ENCODE results near the gene BCAN.

BCAN gene

GRCh38 chr1:156690675-156691036 lies 48.7 kb downstream of the BCAN start:
- H3K4me1 ChIP-seq = peaks cover 28% of the 10 kb centered on the region

DNA sequence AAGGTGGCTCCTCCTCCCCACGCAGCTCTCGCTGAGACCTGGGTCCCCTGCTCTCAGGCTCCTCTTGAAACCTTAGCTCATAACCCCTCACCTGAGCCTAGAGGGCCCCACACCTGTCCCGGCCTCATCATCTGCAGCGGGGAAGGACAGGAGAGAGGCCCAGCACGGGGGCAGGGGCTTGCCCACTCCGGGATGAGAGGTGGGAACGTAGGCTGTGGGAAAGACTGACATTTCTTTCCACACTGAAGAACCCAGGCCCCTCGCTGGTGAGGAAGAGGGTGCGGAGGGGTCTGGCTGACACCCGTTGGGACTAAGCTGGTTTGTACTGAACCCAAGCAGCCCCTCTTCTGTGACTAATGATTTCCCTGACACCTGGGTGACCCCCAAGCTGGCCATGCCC lies 49.3 kb downstream of the BCAN start:
- Histone ChIP-seq H3K36me3 (replicated peaks) (no peaks in the 10 kb centered on the region), H3K9me3 (no peaks in the 10 kb centered on the region), H3K27me3 (ENCODE audit: low read depth) (no peaks in the 10 kb centered on the region), H3K4me3 (no peak overlapping the region), H3K4me1 (peaks cover 28% of the 10 kb centered on the region)
- DNase-seq (ENCODE audit: low spot score in 2 of 2) = peak in 1 of 2 experiments; percentile 2
- in situ Hi-C loops (cut with MboI; ENCODE audit: low sequenced_read_pairs) = no loop called here

More at GRCh38 chr1:156690675-156691036, 48.7 kb downstream of the BCAN start:
- Histone ChIP-seq H3K4me3 (no peak overlapping the region), H3K27me3 (ENCODE audit: low read depth) (no peaks in the 10 kb centered on the region), H3K36me3 (replicated peaks) (no peaks in the 10 kb centered on the region), H3K9me3 (no peaks in the 10 kb centered on the region)
- DNase-seq (ENCODE audit: low spot score in 2 of 2) = peak in 1 of 2 experiments; percentile 2
- in situ Hi-C loops (cut with MboI; ENCODE audit: low sequenced_read_pairs) = no loop called here

GRCh38 chr1:156691665-156692440 lies 49.9 kb downstream of the BCAN start:
- DNase-seq (ENCODE audit: low spot score in 2 of 2) = peak in 1 of 2 experiments; percentile 2
- in situ Hi-C loops (cut with MboI; ENCODE audit: low sequenced_read_pairs) = no loop called here
- no peaks in the 10 kb centered on the region for H3K36me3 ChIP-seq (replicated peaks)
- H3K9me3 ChIP-seq = no peaks in the 10 kb centered on the region
- H3K4me3 ChIP-seq = no peak overlapping the region
- H3K27me3 ChIP-seq (ENCODE audit: low read depth) = no peaks in the 10 kb centered on the region
- peaks cover 28% of the 10 kb centered on the region for H3K4me1 ChIP-seq

DNA sequence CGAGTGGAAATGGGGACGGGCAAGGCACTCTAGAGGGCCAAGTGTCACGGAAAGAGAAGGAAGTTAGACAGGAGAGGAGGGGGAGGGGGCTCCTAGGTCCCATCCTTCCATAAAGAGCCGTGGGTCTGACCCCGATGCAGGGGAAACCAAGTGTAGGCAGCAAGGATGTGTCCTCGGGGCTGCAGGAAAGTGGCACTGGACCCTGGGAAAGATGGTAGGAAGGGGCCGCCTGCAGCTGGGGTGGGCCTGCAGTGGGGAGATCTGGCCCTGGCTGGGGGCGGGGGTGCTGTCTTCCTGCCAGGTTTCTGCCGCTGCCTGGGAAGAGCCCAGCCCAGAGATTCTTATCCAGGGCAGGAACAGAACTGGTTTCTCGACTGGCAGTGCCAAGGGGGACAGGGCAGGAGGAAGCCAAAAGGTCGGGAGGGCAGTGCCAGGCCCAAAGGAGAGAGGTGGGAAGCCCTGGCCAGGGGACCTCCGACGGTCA lies 50.6 kb downstream of the BCAN start:
- in situ Hi-C loops (cut with MboI; ENCODE audit: low sequenced_read_pairs) = no loop called here
- H3K4me3 ChIP-seq = no peak overlapping the region
- no peaks in the 10 kb centered on the region for H3K36me3 ChIP-seq (replicated peaks)
- H3K4me1 ChIP-seq = peaks cover 28% of the 10 kb centered on the region
- H3K27me3 ChIP-seq (ENCODE audit: low read depth) = no peaks in the 10 kb centered on the region
- DNase-seq (ENCODE audit: low spot score in 2 of 2) = peak in 1 of 2 experiments; percentile 2
- H3K9me3 ChIP-seq = no peaks in the 10 kb centered on the region

DNA sequence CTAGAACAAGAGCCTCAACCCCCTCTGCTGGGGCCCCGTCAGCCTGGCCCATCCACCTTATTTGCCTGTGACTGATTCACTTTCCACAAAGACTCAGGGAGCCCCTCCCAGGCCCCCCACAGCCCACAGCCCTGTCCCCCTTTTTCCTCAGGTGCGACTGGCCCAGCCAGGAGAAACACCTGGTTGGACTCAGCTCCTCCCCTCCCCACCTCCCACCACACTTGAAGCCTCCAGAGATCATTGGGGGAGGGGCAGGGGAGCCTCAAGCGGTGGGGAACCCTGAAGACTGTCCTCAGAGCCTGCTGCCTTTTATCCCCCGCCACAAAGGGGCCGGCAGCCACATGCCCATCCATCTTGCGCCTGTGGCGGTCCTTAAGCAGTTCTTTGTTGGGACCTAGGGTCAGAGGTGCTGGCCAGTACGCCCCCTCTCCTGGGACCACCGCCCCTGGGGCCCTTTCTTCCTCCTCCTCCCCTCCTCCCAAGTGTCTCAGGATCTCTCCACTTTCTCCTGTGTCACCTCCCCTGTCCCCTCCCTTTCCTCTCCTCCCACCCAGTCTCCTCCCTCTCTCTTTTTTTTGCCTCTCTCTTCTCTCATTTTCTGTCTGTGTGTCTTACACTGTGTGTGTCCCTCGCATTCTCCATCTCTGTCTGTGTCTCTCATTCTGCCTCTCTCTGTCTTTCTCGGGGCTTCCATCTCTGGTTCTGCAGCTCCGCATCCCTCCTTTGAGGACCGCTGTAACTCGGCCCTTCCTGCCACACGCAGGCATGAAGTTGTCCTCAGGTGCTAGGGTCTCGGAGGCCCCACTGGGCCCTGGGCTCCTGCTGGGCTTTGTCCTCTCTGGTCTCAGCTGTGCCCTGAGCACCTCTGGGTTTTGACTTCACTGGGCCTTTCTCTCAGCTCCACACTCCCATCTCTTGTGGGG lies 51.3 kb downstream of the BCAN start:
- in situ Hi-C loops (cut with MboI; ENCODE audit: low sequenced_read_pairs) = no loop called here
- Histone ChIP-seq H3K9me3 (no peaks in the 10 kb centered on the region), H3K4me3 (no peak overlapping the region), H3K4me1 (peaks cover 28% of the 10 kb centered on the region), H3K27me3 (ENCODE audit: low read depth) (no peaks in the 10 kb centered on the region), H3K36me3 (replicated peaks) (no peaks in the 10 kb centered on the region)
- peak; percentile 62 to 87 for DNase-seq (ENCODE audit: low spot score in 2 of 2)

GRCh38 chr1:156693848-156694689 lies 52.2 kb downstream of the BCAN start:
- peaks cover 25% of the 10 kb centered on the region for H3K4me1 ChIP-seq
- in situ Hi-C loops (cut with MboI; ENCODE audit: low sequenced_read_pairs) = no loop called here
- no peaks in the 10 kb centered on the region for H3K36me3 ChIP-seq (replicated peaks)
- DNase-seq (ENCODE audit: low spot score in 2 of 2) = peak in 1 of 2 experiments; percentile 1
- H3K9me3 ChIP-seq = no peaks in the 10 kb centered on the region
- H3K27me3 ChIP-seq (ENCODE audit: low read depth) = no peaks in the 10 kb centered on the region
- H3K4me3 ChIP-seq = no peak overlapping the region

DNA sequence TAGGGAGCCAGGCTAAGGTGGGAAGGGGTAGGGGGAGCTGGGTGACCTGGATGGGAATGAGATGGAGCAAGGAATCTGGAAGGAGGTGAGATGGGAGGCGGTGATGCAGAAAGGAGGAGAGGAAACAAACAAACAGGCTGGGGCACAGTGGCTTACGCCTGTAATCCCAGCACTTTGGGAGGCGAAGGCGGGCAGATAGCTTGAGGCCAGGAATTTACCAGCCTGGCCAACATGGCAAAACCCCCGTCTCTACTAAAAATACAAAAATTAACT lies 52.7 kb downstream of the BCAN start:
- no peaks in the 10 kb centered on the region for H3K27me3 ChIP-seq (ENCODE audit: low read depth)
- H3K36me3 ChIP-seq (replicated peaks) = no peaks in the 10 kb centered on the region; the same call in 1 of the 2 replicates
- in situ Hi-C loops (cut with MboI; ENCODE audit: low sequenced_read_pairs) = no loop called here
- H3K4me3 ChIP-seq = no peak overlapping the region
- no peak for DNase-seq (ENCODE audit: low spot score in 2 of 2)
- H3K4me1 ChIP-seq = peaks cover 21% of the 10 kb centered on the region
- H3K9me3 ChIP-seq = no peaks in the 10 kb centered on the region

DNA sequence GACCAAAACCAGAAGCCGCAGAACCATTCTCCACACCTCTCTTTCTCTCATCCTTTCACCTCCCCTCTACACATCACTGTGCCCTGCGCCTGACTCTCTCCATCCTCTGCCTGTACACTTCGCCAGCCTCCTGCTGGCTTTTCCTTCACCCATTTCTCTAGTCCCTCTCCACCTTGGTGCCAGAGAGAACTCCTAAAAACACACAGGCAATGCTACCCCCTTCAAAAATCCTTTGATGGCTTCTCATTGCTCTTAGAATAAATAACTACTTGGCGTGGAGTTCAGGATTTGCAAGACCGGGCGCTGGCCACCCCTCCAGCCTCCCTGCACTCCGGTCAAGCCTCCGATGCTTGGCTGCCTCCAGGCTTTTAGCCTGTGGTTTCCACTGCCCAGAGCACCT lies 54.8 kb downstream of the BCAN start:
- DNase-seq (ENCODE audit: low spot score in 2 of 2) = no peak
- Histone ChIP-seq H3K36me3 (replicated peaks) (no peaks in the 10 kb centered on the region; the same call in none of the 2 replicates), H3K4me1 (peaks cover 17% of the 10 kb centered on the region), H3K4me3 (no peak overlapping the region), H3K9me3 (no peaks in the 10 kb centered on the region), H3K27me3 (ENCODE audit: low read depth) (no peaks in the 10 kb centered on the region)
- in situ Hi-C loops (cut with MboI; ENCODE audit: low sequenced_read_pairs) = no loop called here

DNA sequence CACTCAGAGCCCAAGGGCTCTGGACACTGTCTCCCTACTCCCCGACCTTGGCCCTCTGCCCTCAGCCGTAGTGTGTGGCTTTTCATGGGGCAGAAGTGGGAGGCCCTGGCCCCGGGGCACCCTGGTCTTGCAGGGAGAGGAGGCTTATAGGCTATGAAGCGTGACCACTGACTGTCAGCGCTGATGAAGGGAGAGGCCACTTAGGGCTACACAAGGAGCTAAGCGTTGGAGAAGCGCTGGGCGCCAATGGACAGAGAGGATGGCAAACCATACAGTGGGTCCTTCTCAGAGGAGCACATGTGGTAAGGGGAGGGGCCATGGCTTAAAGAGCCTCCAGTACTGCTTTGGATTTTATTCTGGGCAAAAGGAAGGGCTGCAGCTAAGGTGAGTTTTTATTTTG lies 55.6 kb downstream of the BCAN start:
- H3K4me1 ChIP-seq = peaks cover 15% of the 10 kb centered on the region
- H3K9me3 ChIP-seq = no peaks in the 10 kb centered on the region
- no peak for DNase-seq (ENCODE audit: low spot score in 2 of 2)
- in situ Hi-C loops (cut with MboI; ENCODE audit: low sequenced_read_pairs) = no loop called here
- no peaks in the 10 kb centered on the region; the same call in none of the 2 replicates for H3K36me3 ChIP-seq (replicated peaks)
- H3K27me3 ChIP-seq (ENCODE audit: low read depth) = no peaks in the 10 kb centered on the region
- H3K4me3 ChIP-seq = no peak overlapping the region

GRCh38 chr1:156698995-156699394 lies 57.1 kb downstream of the BCAN start:
- DNase-seq (ENCODE audit: low spot score in 2 of 2) = no peak
- in situ Hi-C loops (cut with MboI; ENCODE audit: low sequenced_read_pairs) = no loop called here
- Histone ChIP-seq H3K4me1 (peaks cover under 1% of the 10 kb centered on the region), H3K4me3 (no peak overlapping the region), H3K27me3 (ENCODE audit: low read depth) (no peaks in the 10 kb centered on the region), H3K36me3 (replicated peaks) (no peaks in the 10 kb centered on the region; the same call in none of the 2 replicates), H3K9me3 (no peaks in the 10 kb centered on the region)

- peaks cover 6% of the 10 kb centered on the region for H3K4me1 ChIP-seq
- no peak overlapping the region for H3K4me3 ChIP-seq
- no peaks in the 10 kb centered on the region for H3K9me3 ChIP-seq
- H3K27me3 ChIP-seq (ENCODE audit: low read depth) = no peaks in the 10 kb centered on the region
- no peaks in the 10 kb centered on the region; the same call in none of the 2 replicates for H3K36me3 ChIP-seq (replicated peaks)
- DNase-seq (ENCODE audit: low spot score in 2 of 2) = no peak
- in situ Hi-C loops (cut with MboI; ENCODE audit: low sequenced_read_pairs) = no loop called here
Observed at GRCh38 chr1:156700736-156701531, 59.0 kb downstream of the BCAN start.

GRCh38 chr1:156703336-156703735 lies 61.4 kb downstream of the BCAN start:
- Histone ChIP-seq H3K4me1 (peaks cover 28% of the 10 kb centered on the region), H3K36me3 (replicated peaks) (no peaks in the 10 kb centered on the region; the same call in none of the 2 replicates), H3K4me3 (no peak overlapping the region), H3K27me3 (ENCODE audit: low read depth) (no peaks in the 10 kb centered on the region), H3K9me3 (no peaks in the 10 kb centered on the region)
- no peak for DNase-seq (ENCODE audit: low spot score in 2 of 2)
- in situ Hi-C loops (cut with MboI; ENCODE audit: low sequenced_read_pairs) = no loop called here

GRCh38 chr1:156703741-156704140 lies 61.8 kb downstream of the BCAN start:
- no peak overlapping the region for H3K4me3 ChIP-seq
- peaks cover 28% of the 10 kb centered on the region for H3K4me1 ChIP-seq
- DNase-seq (ENCODE audit: low spot score in 2 of 2) = peak in 1 of 2 experiments; percentile 33
- no peaks in the 10 kb centered on the region for H3K27me3 ChIP-seq (ENCODE audit: low read depth)
- H3K36me3 ChIP-seq (replicated peaks) = no peaks in the 10 kb centered on the region; the same call in none of the 2 replicates
- H3K9me3 ChIP-seq = no peaks in the 10 kb centered on the region
- in situ Hi-C loops (cut with MboI; ENCODE audit: low sequenced_read_pairs) = no loop called here

Data from HAP-1 (cell line).